Testis (tissue), 3 donors: ENCODE results near the gene C5AR2. TPM values are rescaled to one million over a fixed set of nuclear protein-coding genes. Genes with fewer than 3 reads are reported as not detected.

Experiments
- DNase-seq: peaks from one replicate; pipeline ENCODE4 v3.0.0-alpha.2; 2019
- H3K27ac ChIP-seq, 2 donors: fragments of 200-600 bp; sonication (generic); one replicate each; pipeline ENCODE4 v1.5.1; 2019
- H3K27me3 ChIP-seq: fragments of 200-600 bp; sonication (generic); one replicate; pipeline ENCODE4 v1.5.1; 2019
- H3K36me3 ChIP-seq: fragments of 200-600 bp; sonication (generic); one replicate; pipeline ENCODE4 v1.5.1; 2017; ENCODE audit warnings: low read depth; ENCODE audit errors: missing control alignments
- H3K4me1 ChIP-seq: fragments of 200-600 bp; sonication (generic); one replicate; pipeline ENCODE4 v1.5.1; 2019
- H3K4me3 ChIP-seq, 2 donors: fragments of 200-600 bp; sonication (generic); one replicate each; pipeline ENCODE4 v1.5.1; 2017 to 2019
- H3K9me3 ChIP-seq: fragments of 200-600 bp; sonication (generic); one replicate; pipeline ENCODE4 v1.5.1; 2017
- CTCF ChIP-seq, 3 experiments: fragments of 450-650 bp in 2 of 3; fragments of 200-600 bp in 1 of 3; sonication (generic) in 1 of 3; IDR thresholded peaks; one replicate each; pipeline ENCODE4 v1.5.1; 2016 to 2019; ENCODE audit warnings: antibody characterized with exemption in 3 of 3, mild to moderate bottlenecking in 2 of 3, moderate library complexity in 1 of 3
- POLR2A ChIP-seq: fragments of 450-650 bp; IDR thresholded peaks from one replicate; pipeline ENCODE4 v1.6.1; 2017; ENCODE audit warnings: antibody characterized with exemption, mild to moderate bottlenecking, moderate library complexity
- WGBS, 2 donors: methylation state at CpG; one replicate each; pipeline ENCODE4 v1.1.5; 2018; 5-methylcytosine and 5-hydroxymethylcytosine counted together
- intact Hi-C: fragments of 100-400 bp; cut with DNase I; formaldehyde crosslinking; loops from one replicate; pipeline ENCODE4 v1.15.1; 2023; ENCODE audit warnings: low total_unique reads
- polyA plus RNA-seq: library from polyadenylated mRNA; stranded (reverse); fragments of 350-450 nt; fragmentation: Illumina TruSeq; extraction: RNeasy Lipid Tissue Mini Kit (QIAGEN cat#74804); gene quantifications from one replicate; pipeline ENCODE4 v1.2.3, GENCODE V29; 2014; ENCODE audit warnings: low read depth, low replicate concordance; ENCODE audit not compliant: insufficient read depth
- total RNA-seq, 2 donors: library from RNA; depleted of rRNA; stranded (reverse); fragments of >200 nt; gene quantifications; one replicate each; pipeline ENCODE4 v1.2.3, GENCODE V29; 2016

Gene C5AR2
- total and polyA plus RNA-seq, 3 donors from 2014 or later: 2.7 to 3.9 (median 2.8) TPM

DNA sequence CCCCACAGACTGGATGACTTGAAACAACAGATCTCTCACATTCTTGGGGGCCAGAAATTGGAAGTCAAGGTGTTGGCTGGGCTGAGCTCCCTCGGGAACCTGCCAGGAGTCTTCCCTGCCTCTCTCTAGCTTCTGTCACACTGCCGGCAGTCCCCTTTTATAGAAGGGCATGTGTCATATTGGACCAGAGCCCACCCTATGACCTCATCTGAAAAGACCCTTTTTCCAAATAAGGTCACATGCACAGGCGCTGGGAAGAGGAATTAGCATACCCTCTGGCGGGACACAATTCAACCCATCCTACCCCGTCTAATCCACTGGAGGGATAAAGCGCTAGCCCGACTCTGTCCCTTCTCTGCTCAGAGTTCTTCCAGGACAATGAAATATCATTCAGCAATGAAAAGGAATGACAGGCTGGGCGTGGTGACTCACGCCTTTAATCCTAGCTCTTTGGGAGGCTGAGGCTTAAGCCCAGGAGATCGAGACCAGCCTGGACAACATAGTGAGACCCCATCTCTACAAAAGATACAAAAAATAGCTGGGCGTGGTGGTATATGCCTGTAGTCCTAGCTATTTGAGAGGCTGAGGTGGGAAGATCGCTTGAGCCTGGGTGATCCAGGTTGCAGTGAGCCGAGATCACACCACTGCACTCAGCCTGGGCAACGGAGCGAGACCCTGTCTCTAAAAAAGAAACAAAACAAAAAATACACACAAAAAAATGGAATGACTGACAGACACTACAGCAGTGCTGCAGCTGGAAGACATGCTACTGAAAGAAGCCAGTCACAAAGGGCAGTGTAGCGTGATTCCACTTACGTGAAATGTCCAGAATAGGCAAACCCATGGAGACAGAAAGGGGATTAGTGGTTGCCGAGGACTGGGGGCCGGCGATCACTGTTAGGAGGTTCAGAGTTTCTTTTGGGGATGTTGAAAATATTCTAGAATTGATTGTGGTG lies 58.8 kb downstream of the C5AR2 start:
- intact Hi-C loops: no loop called here
- Histone ChIP-seq H3K27ac (no peak overlapping the region), H3K4me1 (no peaks in the 10 kb centered on the region), H3K9me3 (no peaks in the 10 kb centered on the region), H3K4me3 (no peak overlapping the region), H3K36me3 (no peaks in the 10 kb centered on the region), H3K27me3 (no peaks in the 10 kb centered on the region)
- 78 to 84% methylated on average over 17 to 20 of the region's 20 CpGs for WGBS, 2 donors
- no peak for DNase-seq
- TF ChIP-seq POLR2A (no peak), CTCF (IDR thresholded peaks at IDR 0.05) (no peak)

- WGBS, 2 donors: 41 to 48% methylated on average over 14 to 15 of the region's 15 CpGs
Measured at GRCh38 chr19:47391510-47392223, 59.7 kb downstream of the C5AR2 start.

More at GRCh38 chr19:47391510-47392223, 59.7 kb downstream of the C5AR2 start:
- no peaks in the 10 kb centered on the region for H3K27me3 ChIP-seq
- peak; percentile 81 for DNase-seq
- H3K27ac ChIP-seq: no peak overlapping the region
- TF ChIP-seq POLR2A: no peak
- TF ChIP-seq CTCF (IDR thresholded peaks at IDR 0.05): peak; percentile 63 to 92 (median 82)
- H3K4me1 ChIP-seq: no peaks in the 10 kb centered on the region
- no peaks in the 10 kb centered on the region for H3K9me3 ChIP-seq
- H3K4me3 ChIP-seq: no peak overlapping the region
- H3K36me3 ChIP-seq: no peaks in the 10 kb centered on the region
- intact Hi-C loops: no loop called here

Other genes starting within 250 kb of the C5AR2 start
- gene ZC3H4, start 218.4 kb upstream of the C5AR2 start, total RNA-seq: 10 to 100 TPM; 45.2 to 47.3 TPM
- gene ZC3H4, start 218.4 kb upstream of the C5AR2 start, polyA plus RNA-seq: 25.4 TPM
- gene SAE1, start 201.3 kb upstream of the C5AR2 start, total RNA-seq: 100 to 1,000 TPM; 105 to 124 TPM
- gene SAE1, start 201.3 kb upstream of the C5AR2 start, polyA plus RNA-seq: 185 TPM
- 10 to 100 TPM; 10.0 to 10.2 TPM for gene BBC3, start 101.0 kb upstream of the C5AR2 start, total RNA-seq
- 3.3 TPM for gene BBC3, start 101.0 kb upstream of the C5AR2 start, polyA plus RNA-seq
- 10 to 100 TPM; 61.0 to 65.0 TPM for gene CCDC9, start 75.7 kb upstream of the C5AR2 start, total RNA-seq
- 50.9 TPM for gene CCDC9, start 75.7 kb upstream of the C5AR2 start, polyA plus RNA-seq
- gene INAFM1, start 57.3 kb upstream of the C5AR2 start, total RNA-seq: 10 to 100 TPM; 20.8 to 29.5 TPM
- gene INAFM1, start 57.3 kb upstream of the C5AR2 start, polyA plus RNA-seq: 9.0 TPM
- 1 to 10 TPM; 3.9 to 6.1 TPM for gene C5AR1, start 22.3 kb upstream of the C5AR2 start, total RNA-seq
- 3.5 TPM for gene C5AR1, start 22.3 kb upstream of the C5AR2 start, polyA plus RNA-seq
- gene DHX34, start 17.1 kb downstream of the C5AR2 start, total RNA-seq: 100 to 1,000 TPM in 1 of 2 donors, 10 to 100 TPM in 1; 67.5 to 102 TPM
- gene DHX34, start 17.1 kb downstream of the C5AR2 start, polyA plus RNA-seq: 55.1 TPM
- 10 to 100 TPM; 12.5 to 21.3 TPM for gene MEIS3, start 87.4 kb downstream of the C5AR2 start, total RNA-seq
- gene MEIS3, start 87.4 kb downstream of the C5AR2 start, polyA plus RNA-seq: 17.4 TPM
- gene SLC8A2, start 139.7 kb downstream of the C5AR2 start, total RNA-seq: 10 to 100 TPM in 1 of 2 donors, 1 to 10 TPM in 1; 5.0 to 12.9 TPM
- gene SLC8A2, start 139.7 kb downstream of the C5AR2 start, polyA plus RNA-seq: 4.2 TPM
- gene KPTN, start 152.0 kb downstream of the C5AR2 start, total RNA-seq: 10 to 100 TPM; 12.9 to 30.0 TPM
- gene KPTN, start 152.0 kb downstream of the C5AR2 start, polyA plus RNA-seq: 13.5 TPM
- gene NAPA, start 182.9 kb downstream of the C5AR2 start, total RNA-seq: 100 to 1,000 TPM; 227 to 257 TPM
- gene NAPA, start 182.9 kb downstream of the C5AR2 start, polyA plus RNA-seq: 194 TPM
- gene ZNF541, start 241.0 kb downstream of the C5AR2 start, total RNA-seq: 10 to 100 TPM; 30.4 to 51.5 TPM
- 42.0 TPM for gene ZNF541, start 241.0 kb downstream of the C5AR2 start, polyA plus RNA-seq